ENCODE measurements around the gene MTSS2.

The MTSS2 gene

GRCh38 chr16:70713824-70714223, 28.0 kb upstream of the MTSS2 start:
- Histone ChIP-seq H3K27ac (ENCODE audit: low read depth, low read length) (no peak overlapping the region), H3K9ac (ENCODE audit: low read length) (no peak overlapping the region), H3K27me3 (ENCODE audit: control insufficient read depth, insufficient read depth, low read length) (no peaks in the 10 kb centered on the region), H3K36me3 (ENCODE audit: control insufficient read depth, insufficient read depth, low read length) (0 out of 2 replicates have a peak, but pooled peaks cover 3% of the 10 kb centered on the region), H3K9me3 (ENCODE audit: control insufficient read depth, insufficient read depth, low read depth, low read length) (no peaks in the 10 kb centered on the region), H3K4me1 (ENCODE audit: control insufficient read depth, insufficient read depth, low read length) (peaks cover 49% of the 10 kb centered on the region), H3K4me3 (ENCODE audit: low read depth, low read length) (no peak overlapping the region)

DNA sequence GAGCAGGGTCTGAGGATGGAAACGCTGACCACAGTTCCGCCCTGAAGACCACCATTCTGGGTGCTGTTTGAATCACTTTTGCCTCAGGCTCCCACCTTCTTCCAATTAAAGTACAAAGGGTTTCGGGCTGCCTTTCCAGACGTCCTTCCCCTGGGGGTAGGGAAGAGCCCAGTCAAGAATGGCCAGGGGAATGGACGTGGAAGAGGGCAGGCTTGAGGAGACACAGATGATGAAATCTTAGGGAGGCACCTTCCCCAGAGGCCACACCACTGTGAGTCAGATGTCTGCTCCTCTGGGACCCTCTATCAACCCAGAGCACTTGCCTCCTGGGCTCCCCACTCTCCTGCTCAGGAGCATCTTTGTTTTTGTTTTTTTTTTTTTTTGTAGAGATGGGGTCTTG, 27.5 kb upstream of the MTSS2 start:
- no peaks in the 10 kb centered on the region for H3K9me3 ChIP-seq (ENCODE audit: control insufficient read depth, insufficient read depth, low read depth, low read length)
- H3K4me1 ChIP-seq (ENCODE audit: control insufficient read depth, insufficient read depth, low read length) = peaks cover 53% of the 10 kb centered on the region
- peak overlapping the region; percentile 51 for H3K9ac ChIP-seq (ENCODE audit: low read length)
- H3K27ac ChIP-seq (ENCODE audit: low read depth, low read length) = no peak overlapping the region
- no peak overlapping the region for H3K4me3 ChIP-seq (ENCODE audit: low read depth, low read length)
- H3K27me3 ChIP-seq (ENCODE audit: control insufficient read depth, insufficient read depth, low read length) = no peaks in the 10 kb centered on the region
- no peaks in the 10 kb centered on the region for H3K36me3 ChIP-seq (ENCODE audit: control insufficient read depth, insufficient read depth, low read length)

GRCh38 chr16:70712942-70713341, 27.1 kb upstream of the MTSS2 start:
- Histone ChIP-seq H3K27me3 (ENCODE audit: control insufficient read depth, insufficient read depth, low read length) (no peaks in the 10 kb centered on the region), H3K36me3 (ENCODE audit: control insufficient read depth, insufficient read depth, low read length) (no peaks in the 10 kb centered on the region), H3K9me3 (ENCODE audit: control insufficient read depth, insufficient read depth, low read depth, low read length) (no peaks in the 10 kb centered on the region), H3K9ac (ENCODE audit: low read length) (peak overlapping the region; percentile 51), H3K4me3 (ENCODE audit: low read depth, low read length) (no peak overlapping the region), H3K27ac (ENCODE audit: low read depth, low read length) (no peak overlapping the region), H3K4me1 (ENCODE audit: control insufficient read depth, insufficient read depth, low read length) (peaks cover 57% of the 10 kb centered on the region)

DNA sequence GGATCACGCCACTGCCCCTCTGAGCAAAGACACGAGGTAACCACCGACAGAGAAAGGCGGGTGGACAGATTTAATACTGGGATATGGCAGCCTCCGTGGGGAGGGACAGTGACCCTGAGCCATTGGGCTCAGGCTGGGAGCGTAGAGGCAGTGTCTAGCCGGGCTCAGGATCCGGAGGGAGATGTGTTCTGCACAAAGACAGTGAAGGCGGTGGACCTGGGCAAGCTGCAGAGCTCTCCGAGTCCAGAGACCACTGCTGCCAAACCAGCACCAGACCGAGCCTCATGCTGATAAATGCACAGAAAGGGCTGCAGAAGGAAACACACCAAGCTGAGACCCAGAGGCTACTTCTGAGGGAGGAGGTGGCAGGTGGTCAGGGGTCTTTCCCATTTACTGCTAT, 26.5 kb upstream of the MTSS2 start:
- no peak overlapping the region for H3K9ac ChIP-seq (ENCODE audit: low read length)
- H3K4me1 ChIP-seq (ENCODE audit: control insufficient read depth, insufficient read depth, low read length) = peaks cover 58% of the 10 kb centered on the region
- H3K27ac ChIP-seq (ENCODE audit: low read depth, low read length) = no peak overlapping the region
- no peaks in the 10 kb centered on the region for H3K36me3 ChIP-seq (ENCODE audit: control insufficient read depth, insufficient read depth, low read length)
- no peak overlapping the region for H3K4me3 ChIP-seq (ENCODE audit: low read depth, low read length)
- no peaks in the 10 kb centered on the region for H3K27me3 ChIP-seq (ENCODE audit: control insufficient read depth, insufficient read depth, low read length)
- H3K9me3 ChIP-seq (ENCODE audit: control insufficient read depth, insufficient read depth, low read depth, low read length) = no peaks in the 10 kb centered on the region

GRCh38 chr16:70711211-70712031, 25.6 kb upstream of the MTSS2 start:
- no peaks in the 10 kb centered on the region for H3K9me3 ChIP-seq (ENCODE audit: control insufficient read depth, insufficient read depth, low read depth, low read length)
- H3K9ac ChIP-seq (ENCODE audit: low read length) = no peak overlapping the region
- H3K36me3 ChIP-seq (ENCODE audit: control insufficient read depth, insufficient read depth, low read length) = no peaks in the 10 kb centered on the region
- no peaks in the 10 kb centered on the region for H3K27me3 ChIP-seq (ENCODE audit: control insufficient read depth, insufficient read depth, low read length)
- peaks cover 63% of the 10 kb centered on the region for H3K4me1 ChIP-seq (ENCODE audit: control insufficient read depth, insufficient read depth, low read length)
- H3K4me3 ChIP-seq (ENCODE audit: low read depth, low read length) = no peak overlapping the region
- no peak overlapping the region for H3K27ac ChIP-seq (ENCODE audit: low read depth, low read length)

- peaks cover 56% of the 10 kb centered on the region for H3K4me1 ChIP-seq (ENCODE audit: control insufficient read depth, insufficient read depth, low read length)
These were observed 24.8 kb upstream of the MTSS2 start for GRCh38 chr16:70710422-70711210.

DNA sequence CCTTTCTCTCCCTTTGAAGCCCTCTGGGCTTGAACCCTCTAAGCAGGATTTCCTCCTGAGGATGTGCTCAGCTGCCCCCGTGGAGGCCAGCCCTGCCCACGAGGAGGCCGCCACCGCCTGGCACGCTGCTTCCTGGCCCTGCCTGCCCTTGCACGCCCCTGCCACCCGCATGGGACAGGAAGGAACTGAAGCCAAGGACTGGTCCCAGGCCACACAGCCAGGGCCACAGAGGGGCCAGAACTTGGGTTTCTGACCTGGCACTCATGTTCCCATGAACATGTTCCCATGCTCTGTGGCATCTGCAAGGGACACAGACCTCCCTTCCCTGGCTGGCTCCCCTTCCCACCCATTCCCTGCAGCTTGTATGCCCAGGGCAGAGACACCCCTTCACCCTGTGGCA, 24.1 kb upstream of the MTSS2 start:
- no peaks in the 10 kb centered on the region for H3K9me3 ChIP-seq (ENCODE audit: control insufficient read depth, insufficient read depth, low read depth, low read length)
- no peaks in the 10 kb centered on the region for H3K36me3 ChIP-seq (ENCODE audit: control insufficient read depth, insufficient read depth, low read length)
- H3K9ac ChIP-seq (ENCODE audit: low read length) = no peak overlapping the region
- H3K4me3 ChIP-seq (ENCODE audit: low read depth, low read length) = no peak overlapping the region
- no peaks in the 10 kb centered on the region for H3K27me3 ChIP-seq (ENCODE audit: control insufficient read depth, insufficient read depth, low read length)
- peaks cover 50% of the 10 kb centered on the region for H3K4me1 ChIP-seq (ENCODE audit: control insufficient read depth, insufficient read depth, low read length)
- H3K27ac ChIP-seq (ENCODE audit: low read depth, low read length) = no peak overlapping the region

More at GRCh38 chr16:70710422-70711210, 24.8 kb upstream of the MTSS2 start:
- Histone ChIP-seq H3K9ac (ENCODE audit: low read length) (no peak overlapping the region), H3K27ac (ENCODE audit: low read depth, low read length) (no peak overlapping the region), H3K4me3 (ENCODE audit: low read depth, low read length) (no peak overlapping the region), H3K36me3 (ENCODE audit: control insufficient read depth, insufficient read depth, low read length) (no peaks in the 10 kb centered on the region), H3K9me3 (ENCODE audit: control insufficient read depth, insufficient read depth, low read depth, low read length) (no peaks in the 10 kb centered on the region), H3K27me3 (ENCODE audit: control insufficient read depth, insufficient read depth, low read length) (no peaks in the 10 kb centered on the region)

DNA sequence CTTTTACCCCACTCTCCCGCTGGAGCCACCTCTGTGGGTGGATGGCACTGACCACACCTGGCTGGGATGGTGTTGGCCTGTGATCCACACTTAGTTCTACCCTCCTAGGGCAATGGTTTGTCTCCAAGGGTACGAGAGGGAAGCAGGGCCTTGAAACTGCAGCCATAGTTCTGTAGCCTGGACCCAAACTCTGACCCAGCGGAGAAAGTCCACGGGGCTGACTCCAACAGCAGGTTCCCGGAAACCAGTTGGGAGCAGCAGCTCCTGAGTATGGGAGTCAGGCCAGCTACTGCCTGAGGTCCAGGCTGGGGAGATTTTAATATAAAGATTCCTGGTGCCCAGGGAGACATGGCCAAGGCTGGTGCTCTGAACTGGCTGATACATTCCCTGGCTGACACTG, 23.6 kb upstream of the MTSS2 start:
- H3K4me3 ChIP-seq (ENCODE audit: low read depth, low read length) = no peak overlapping the region
- H3K27me3 ChIP-seq (ENCODE audit: control insufficient read depth, insufficient read depth, low read length) = no peaks in the 10 kb centered on the region
- peaks cover 45% of the 10 kb centered on the region for H3K4me1 ChIP-seq (ENCODE audit: control insufficient read depth, insufficient read depth, low read length)
- H3K9ac ChIP-seq (ENCODE audit: low read length) = no peak overlapping the region
- no peaks in the 10 kb centered on the region for H3K36me3 ChIP-seq (ENCODE audit: control insufficient read depth, insufficient read depth, low read length)
- no peak overlapping the region for H3K27ac ChIP-seq (ENCODE audit: low read depth, low read length)
- H3K9me3 ChIP-seq (ENCODE audit: control insufficient read depth, insufficient read depth, low read depth, low read length) = no peaks in the 10 kb centered on the region

- H3K36me3 ChIP-seq (ENCODE audit: control insufficient read depth, insufficient read depth, low read length) = no peaks in the 10 kb centered on the region
- no peaks in the 10 kb centered on the region for H3K9me3 ChIP-seq (ENCODE audit: control insufficient read depth, insufficient read depth, low read depth, low read length)
- H3K4me1 ChIP-seq (ENCODE audit: control insufficient read depth, insufficient read depth, low read length) = peaks cover 48% of the 10 kb centered on the region
- H3K9ac ChIP-seq (ENCODE audit: low read length) = no peak overlapping the region
- H3K27ac ChIP-seq (ENCODE audit: low read depth, low read length) = no peak overlapping the region
- no peaks in the 10 kb centered on the region for H3K27me3 ChIP-seq (ENCODE audit: control insufficient read depth, insufficient read depth, low read length)
- H3K4me3 ChIP-seq (ENCODE audit: low read depth, low read length) = no peak overlapping the region
These were observed 22.8 kb upstream of the MTSS2 start for GRCh38 chr16:70708366-70709246.

GRCh38 chr16:70706948-70707465, 21.2 kb upstream of the MTSS2 start:
- Histone ChIP-seq H3K36me3 (ENCODE audit: control insufficient read depth, insufficient read depth, low read length) (no peaks in the 10 kb centered on the region), H3K27ac (ENCODE audit: low read depth, low read length) (no peak overlapping the region), H3K4me3 (ENCODE audit: low read depth, low read length) (no peak overlapping the region), H3K9ac (ENCODE audit: low read length) (no peak overlapping the region), H3K4me1 (ENCODE audit: control insufficient read depth, insufficient read depth, low read length) (peaks cover 49% of the 10 kb centered on the region), H3K9me3 (ENCODE audit: control insufficient read depth, insufficient read depth, low read depth, low read length) (no peaks in the 10 kb centered on the region), H3K27me3 (ENCODE audit: control insufficient read depth, insufficient read depth, low read length) (no peaks in the 10 kb centered on the region)
